HepG2 (cell line): ENCODE results near the gene PRKG1. TPM values are rescaled to one million over a fixed set of nuclear protein-coding genes. Genes with fewer than 3 reads are reported as not detected.

Source experiments
- ATAC-seq: fragments of 200-7000 bp; cut with Tn5 transposase; 3 replicates; pipeline ENCODE4 v1.9.1; 2020; ENCODE audit warnings: mild to moderate bottlenecking, moderate library complexity
- BruUV-seq: library from RNA; stranded (reverse); fragments of 400-500 nt; replicated peaks from 2 replicates; lab custom pipeline; 2021; lab: Mats Ljungman, UMichigan
- CTCF ChIA-PET: fragments of 300-600 bp; formaldehyde crosslinking; extraction: SDS; loops from one replicate; lab custom pipeline; 2021; ENCODE audit warnings: low total read pairs, inconsistent platforms, low intra/inter-chr PET ratio; lab: Yijun Ruan, JAX
- POLR2A ChIA-PET: fragments of 350-600 bp; sonication (Branson Sonifier 250); formaldehyde crosslinking; loops from one replicate; lab custom pipeline; 2020; ENCODE audit warnings: antibody characterized with exemption, inconsistent platforms; lab: Yijun Ruan, JAX
- DNase-seq: peaks from one replicate; pipeline ENCODE4 v3.0.0-alpha.2; 2015; ENCODE audit warnings: low spot score
- FAIRE-seq: peaks from 3 replicates; lab custom pipeline; 2011; peaks lifted over from hg19 to GRCh38; lab: Jason Lieb, UNC
- H2AFZ ChIP-seq: one replicate; pipeline ENCODE4 v1.6.1; 2011; ENCODE audit warnings: low read length, inconsistent platforms
- H3K27ac ChIP-seq: fragments of 300-600 bp; 3 replicates; pipeline ENCODE4 v1.8.0; 2011; ENCODE audit warnings: mixed run types, mild to moderate bottlenecking, mixed read lengths, low read length, inconsistent platforms; ENCODE audit not compliant: insufficient read depth; ENCODE audit errors: extremely low read length
- H3K27me3 ChIP-seq, 2 experiments: fragments of 200-600 bp in 1 of 2; 2 replicates in 1 of 2; 3 replicates in 1 of 2; pipeline versions ENCODE4 v1.6.0 to v1.8.0; 2011; ENCODE audit warnings: low read length in 2 of 2, mild to moderate bottlenecking in 2 of 2, moderate library complexity in 2 of 2, inconsistent platforms in 1 of 2; ENCODE audit not compliant: insufficient read depth in 2 of 2, control insufficient read depth in 1 of 2
- H3K36me3 ChIP-seq, 2 experiments: fragments of 200-600 bp in 1 of 2; replicated peaks in 1 of 2; 2 replicates in 1 of 2; 3 replicates in 1 of 2; pipeline versions ENCODE4 v1.5.1 to v1.8.0; 2011; ENCODE audit warnings: low read length in 2 of 2, inconsistent platforms in 1 of 2; ENCODE audit not compliant: insufficient read depth in 2 of 2, control insufficient read depth in 1 of 2
- H3K4me1 ChIP-seq: 2 replicates; pipeline ENCODE4 v1.5.1; 2012; ENCODE audit warnings: low read length, inconsistent platforms; ENCODE audit not compliant: insufficient read depth
- H3K4me2 ChIP-seq: 2 replicates; pipeline ENCODE4 v1.6.0; 2011; ENCODE audit warnings: low read depth, low read length, inconsistent platforms
- H3K4me3 ChIP-seq, 3 experiments: fragments of 200-600 bp in 1 of 3; sonication (generic), shearing (Covaris generic) in 1 of 3; replicated peaks in 1 of 3; 2 replicates each; pipeline ENCODE4 v1.5.1; 2011 to 2016; ENCODE audit warnings: low read length in 3 of 3, inconsistent platforms in 2 of 3, low read depth in 2 of 3, mild to moderate bottlenecking in 2 of 3, control low read depth in 1 of 3, mixed read lengths in 1 of 3; ENCODE audit not compliant: insufficient read depth in 1 of 3
- H3K79me2 ChIP-seq: one replicate; pipeline ENCODE4 v1.6.1; 2011; ENCODE audit warnings: low read length, inconsistent platforms; ENCODE audit not compliant: insufficient read depth
- H3K9ac ChIP-seq: 2 replicates; pipeline ENCODE4 v1.6.0; 2011; ENCODE audit warnings: mild to moderate bottlenecking, low read depth, low read length, inconsistent platforms; ENCODE audit not compliant: insufficient read depth
- H3K9me3 ChIP-seq: 2 replicates; pipeline ENCODE4 v1.5.1; 2012; ENCODE audit warnings: mild to moderate bottlenecking, low read length
- H4K20me1 ChIP-seq: 2 replicates; pipeline ENCODE4 v1.6.0; 2011; ENCODE audit warnings: inconsistent platforms, mild to moderate bottlenecking, low read length, moderate library complexity; ENCODE audit not compliant: insufficient read depth
- KDM2A ChIP-seq: sonication (generic); formaldehyde crosslinking; IDR thresholded peaks from 2 replicates; pipeline ENCODE4 v1.4.0; 2020; ENCODE audit warnings: low read depth, missing genetic modification reagents, borderline replicate concordance
- PCBP1 ChIP-seq: fragments of 200-400 bp; formaldehyde crosslinking; IDR thresholded peaks from 2 replicates; pipeline ENCODE4 v1.6.1; 2017; ENCODE audit warnings: mild to moderate bottlenecking, low read depth, low read length, borderline replicate concordance
- ZNF749 ChIP-seq: sonication (generic); formaldehyde crosslinking; IDR thresholded peaks from 2 replicates; pipeline ENCODE4 v1.8.0; 2022; ENCODE audit warnings: mild to moderate bottlenecking, missing genetic modification reagents, moderate library complexity, borderline replicate concordance
- WGBS: methylation state at CpG from one replicate; pipeline ENCODE4 v1.1.6; 2017; ENCODE audit warnings: low lambda C conversion rate; 5-methylcytosine and 5-hydroxymethylcytosine counted together
- in situ Hi-C: cut with HindIII; loops from 2 replicates; pipeline ENCODE4 v1.10.0; 2017; ENCODE audit warnings: low pct_unique_long_range_greater_than_20kb; ENCODE audit not compliant: extremely low pct_ligation_motif_present
- intact Hi-C: fragments of 100-400 bp; cut with micrococcal nuclease; formaldehyde crosslinking; loops from one replicate; pipeline ENCODE4 v1.10.0; 2022; ENCODE audit not compliant: unreplicated experiment
- polyA plus RNA-seq, 8 experiments: library from polyadenylated mRNA; depleted of rRNA in 3 of 8; stranded (reverse) in 7 of 8; unstranded in 1 of 8; fragments of >200 nt; fragmentation: Illumina TruSeq in 4 of 8; extraction: Trizol in 4 of 8; gene quantifications; 2 replicates each; pipeline versions ENCODE4 v1.2.1 to v1.2.3, GENCODE V29; 2011 to 2016; ENCODE audit warnings: low read depth in 4 of 8, missing spikeins in 1 of 8, mixed read lengths in 1 of 8; ENCODE audit not compliant: insufficient read depth in 1 of 8
- total RNA-seq, 5 experiments: library from RNA; depleted of rRNA; stranded (reverse); fragments of >200 nt; fragmentation: Illumina TruSeq; extraction: Trizol; gene quantifications; 2 replicates each; pipeline ENCODE4 v1.2.3, GENCODE V29; 2016; ENCODE audit warnings: low read depth in 1 of 5

Gene PRKG1
- total and polyA plus RNA-seq, 2 of the 13 experiments (the other 11 are each of a cell fraction or from before 2014, with no cell fraction given): 0.01 TPM; not detected in 1

DNA sequence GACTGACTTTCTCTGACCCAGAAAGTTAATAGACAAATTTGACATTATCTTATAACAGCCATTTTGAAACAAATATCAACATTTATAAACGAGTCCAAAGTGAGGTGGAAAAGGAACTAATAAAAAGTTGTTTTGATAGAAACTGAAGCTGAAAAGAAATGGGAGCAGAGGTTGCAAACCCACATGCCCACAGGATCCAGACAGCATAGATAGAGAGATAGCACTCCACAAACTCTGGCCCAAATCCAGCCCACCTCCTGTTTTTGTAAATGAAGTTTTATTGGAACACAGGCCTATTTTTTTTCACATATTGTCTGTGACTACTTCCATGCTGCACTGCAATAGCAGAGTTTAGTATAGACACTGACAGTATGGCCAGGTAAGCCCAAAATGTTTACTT is 171.9 kb downstream of the PRKG1 start:
- H3K9ac ChIP-seq: no peak overlapping the region
- H3K4me2 ChIP-seq: no peak overlapping the region
- ChIA-PET POLR2A (no interaction called here), CTCF (no interaction called here)
- in situ Hi-C loops (no loop called here), intact Hi-C loops (no loop called here)
- no peak overlapping the region for H3K4me3 ChIP-seq
- H3K9me3 ChIP-seq: no peaks in the 10 kb centered on the region
- TF ChIP-seq PCBP1: no peak
- no peak for FAIRE-seq
- no peaks in the 10 kb centered on the region for H3K79me2 ChIP-seq
- H2AFZ ChIP-seq: peak overlapping the region; percentile 23
- no peak for DNase-seq
- no peaks in the 10 kb centered on the region for H3K36me3 ChIP-seq
- H3K27ac ChIP-seq: no peak overlapping the region
- H4K20me1 ChIP-seq: no peaks in the 10 kb centered on the region
- no peaks in the 10 kb centered on the region for H3K27me3 ChIP-seq
- ATAC-seq: no peak
- H3K4me1 ChIP-seq: no peaks in the 10 kb centered on the region
- WGBS: 0% methylated on average over 1 of the region's 1 CpG
- no TSS peak for BruUV-seq

DNA sequence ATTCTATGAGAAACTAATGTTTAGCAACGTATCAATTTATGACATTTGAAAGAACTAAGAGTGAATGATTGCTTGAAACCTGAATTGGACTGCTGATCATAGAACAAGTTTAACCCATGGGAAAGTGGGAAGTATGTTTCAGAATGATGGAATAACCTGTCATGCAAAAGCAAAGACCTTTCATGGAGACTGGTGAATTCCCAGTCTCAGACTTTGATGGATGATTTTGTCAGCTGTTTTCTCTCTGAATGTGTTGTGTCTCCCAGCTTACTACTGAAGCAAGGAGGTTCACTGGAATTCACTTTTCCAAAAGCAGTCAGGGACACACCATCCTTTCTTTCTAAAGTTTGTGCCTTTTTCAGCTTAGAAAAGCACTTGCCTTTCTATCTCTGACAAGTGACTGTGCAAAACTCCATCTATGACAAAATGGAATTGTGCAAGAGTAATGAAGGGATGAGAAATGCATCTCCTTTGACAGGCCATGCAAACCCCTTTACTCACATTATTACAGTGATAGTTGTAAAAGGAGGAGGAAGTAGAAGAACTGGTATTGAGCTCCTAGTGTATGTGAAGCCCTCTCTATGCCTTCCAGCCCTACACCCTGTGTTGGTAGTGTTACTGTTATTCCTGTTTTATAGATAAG is 176.1 kb downstream of the PRKG1 start:
- TF ChIP-seq KDM2A (CRISPR knock-in tag) (no peak), ZNF749 (CRISPR knock-in tag) (no peak)
- TF ChIP-seq, all 625 proteins: peak for 0
- no peak overlapping the region for H2AFZ ChIP-seq
- no peaks in the 10 kb centered on the region for H3K79me2 ChIP-seq
- ChIA-PET POLR2A (no interaction called here), CTCF (no interaction called here)
- no peaks in the 10 kb centered on the region for H3K27me3 ChIP-seq
- no peak overlapping the region for H3K27ac ChIP-seq
- no peak for DNase-seq
- 0% methylated on average over 1 of the region's 1 CpG for WGBS
- no peak overlapping the region for H3K4me2 ChIP-seq
- no peaks in the 10 kb centered on the region for H3K36me3 ChIP-seq
- BruUV-seq: no TSS peak
- H3K9ac ChIP-seq: no peak overlapping the region
- intact Hi-C loops (no loop called here), in situ Hi-C loops (no loop called here)
- FAIRE-seq: no peak
- no peaks in the 10 kb centered on the region for H3K9me3 ChIP-seq
- no peak for ATAC-seq
- H3K4me3 ChIP-seq: no peak overlapping the region
- no peaks in the 10 kb centered on the region for H3K4me1 ChIP-seq
- no peaks in the 10 kb centered on the region for H4K20me1 ChIP-seq
